Suprapubic skin (tissue), 4 donors: Measurements from ENCODE around the gene TRIM25.

Source experiments
- POLR2A ChIP-seq, 2 donors: fragments of 450-650 bp; IDR thresholded peaks; one replicate each; pipeline ENCODE4 v1.6.1; 2017; ENCODE audit warnings: antibody characterized with exemption in 2 of 2, mild to moderate bottlenecking in 2 of 2, moderate library complexity in 2 of 2
- POLR2AphosphoS5 ChIP-seq, 3 donors: sonication (generic); formaldehyde crosslinking; IDR thresholded peaks; one replicate each; pipeline ENCODE4 v1.6.1; 2017; ENCODE audit warnings: antibody characterized with exemption in 3 of 3
- TF ChIP-seq, protein P1 (sequence below), 2 donors: fragments of 200-600 bp in 1 of 2; fragments of 450-650 bp in 1 of 2; sonication (generic) in 1 of 2; IDR thresholded peaks; one replicate each; pipeline ENCODE4 v1.5.1; 2016 to 2019; ENCODE audit warnings: antibody characterized with exemption in 2 of 2, mild to moderate bottlenecking in 1 of 2, moderate library complexity in 1 of 2

DNA sequence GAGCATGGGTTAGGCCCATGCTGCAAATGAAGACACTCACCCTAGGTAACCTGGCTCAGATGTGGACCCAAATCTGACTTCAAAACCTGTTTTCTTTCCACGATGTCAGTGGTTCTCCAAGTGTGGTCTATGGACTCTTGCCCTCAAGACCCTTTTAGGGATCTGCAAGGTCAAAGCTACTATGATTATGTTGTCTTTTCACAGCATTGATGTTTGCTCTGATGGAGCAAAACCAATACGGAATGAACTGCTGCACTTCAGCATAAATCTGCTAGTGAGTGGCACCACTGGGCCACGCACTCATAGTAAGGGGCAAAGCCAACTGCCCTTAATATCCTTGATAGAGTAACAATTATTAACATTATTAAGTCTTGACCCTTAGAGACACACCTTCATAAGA is 21.6 kb upstream of the TRIM25 start:
- TF ChIP-seq, protein P1, sequence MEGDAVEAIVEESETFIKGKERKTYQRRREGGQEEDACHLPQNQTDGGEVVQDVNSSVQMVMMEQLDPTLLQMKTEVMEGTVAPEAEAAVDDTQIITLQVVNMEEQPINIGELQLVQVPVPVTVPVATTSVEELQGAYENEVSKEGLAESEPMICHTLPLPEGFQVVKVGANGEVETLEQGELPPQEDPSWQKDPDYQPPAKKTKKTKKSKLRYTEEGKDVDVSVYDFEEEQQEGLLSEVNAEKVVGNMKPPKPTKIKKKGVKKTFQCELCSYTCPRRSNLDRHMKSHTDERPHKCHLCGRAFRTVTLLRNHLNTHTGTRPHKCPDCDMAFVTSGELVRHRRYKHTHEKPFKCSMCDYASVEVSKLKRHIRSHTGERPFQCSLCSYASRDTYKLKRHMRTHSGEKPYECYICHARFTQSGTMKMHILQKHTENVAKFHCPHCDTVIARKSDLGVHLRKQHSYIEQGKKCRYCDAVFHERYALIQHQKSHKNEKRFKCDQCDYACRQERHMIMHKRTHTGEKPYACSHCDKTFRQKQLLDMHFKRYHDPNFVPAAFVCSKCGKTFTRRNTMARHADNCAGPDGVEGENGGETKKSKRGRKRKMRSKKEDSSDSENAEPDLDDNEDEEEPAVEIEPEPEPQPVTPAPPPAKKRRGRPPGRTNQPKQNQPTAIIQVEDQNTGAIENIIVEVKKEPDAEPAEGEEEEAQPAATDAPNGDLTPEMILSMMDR (IDR thresholded peaks at IDR 0.05): no peak
- TF ChIP-seq POLR2A (IDR thresholded peaks at IDR 0.05) (no peak), POLR2AphosphoS5 (IDR thresholded peaks at IDR 0.05) (no peak)
